ENCODE measurements around the gene RASSF8.

Gene RASSF8

DNA sequence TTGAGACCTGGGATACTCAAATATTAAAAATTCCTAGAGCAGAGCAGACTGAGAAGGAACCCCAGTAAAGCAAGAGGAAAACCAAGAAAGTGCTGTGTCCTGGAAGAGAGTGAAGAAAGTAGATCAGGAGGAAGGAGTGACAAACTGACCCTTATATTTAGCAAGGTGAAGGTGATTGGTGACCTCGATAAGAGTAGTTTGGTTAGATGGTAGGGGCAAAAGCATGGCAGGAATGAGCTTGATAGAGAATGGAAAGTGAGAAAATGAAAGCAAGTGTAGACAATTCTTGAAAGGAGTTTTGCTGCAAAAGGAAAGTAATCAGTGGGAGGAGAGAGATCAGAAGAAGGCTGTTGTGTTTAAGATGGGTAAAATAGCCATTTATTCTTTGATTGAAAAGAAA, 51.1 kb downstream of the RASSF8 start:
- peaks cover 36% of the 10 kb centered on the region for H3K4me1 ChIP-seq (ENCODE audit: control insufficient read depth, insufficient read depth, low read length, unreplicated experiment)
- H3K79me2 ChIP-seq (ENCODE audit: control insufficient read depth, insufficient read depth, low read length, unreplicated experiment): peaks cover 53% of the 10 kb centered on the region
- no peaks in the 10 kb centered on the region for H3K36me3 ChIP-seq (ENCODE audit: insufficient read depth, low read length)
- peak overlapping the region; percentile 82 for H3K27ac ChIP-seq (ENCODE audit: low read depth, low read length)
- H2AFZ ChIP-seq (ENCODE audit: low read length, unreplicated experiment): no peak overlapping the region
- H3K4me3 ChIP-seq (ENCODE audit: low read depth, low read length): peak overlapping the region; percentile 40
- no peaks in the 10 kb centered on the region for H3K27me3 ChIP-seq (ENCODE audit: insufficient read depth, low read length)

GRCh38 chr12:26010293-26010821, 51.9 kb downstream of the RASSF8 start:
- H3K27ac ChIP-seq (ENCODE audit: low read depth, low read length): peak overlapping the region; percentile 82
- peaks cover 61% of the 10 kb centered on the region for H3K79me2 ChIP-seq (ENCODE audit: control insufficient read depth, insufficient read depth, low read length, unreplicated experiment)
- peaks cover 36% of the 10 kb centered on the region for H3K4me1 ChIP-seq (ENCODE audit: control insufficient read depth, insufficient read depth, low read length, unreplicated experiment)
- no peak overlapping the region for H2AFZ ChIP-seq (ENCODE audit: low read length, unreplicated experiment)
- no peaks in the 10 kb centered on the region for H3K27me3 ChIP-seq (ENCODE audit: insufficient read depth, low read length)
- H3K36me3 ChIP-seq (ENCODE audit: insufficient read depth, low read length): no peaks in the 10 kb centered on the region
- peak overlapping the region; percentile 40 for H3K4me3 ChIP-seq (ENCODE audit: low read depth, low read length)

DNA sequence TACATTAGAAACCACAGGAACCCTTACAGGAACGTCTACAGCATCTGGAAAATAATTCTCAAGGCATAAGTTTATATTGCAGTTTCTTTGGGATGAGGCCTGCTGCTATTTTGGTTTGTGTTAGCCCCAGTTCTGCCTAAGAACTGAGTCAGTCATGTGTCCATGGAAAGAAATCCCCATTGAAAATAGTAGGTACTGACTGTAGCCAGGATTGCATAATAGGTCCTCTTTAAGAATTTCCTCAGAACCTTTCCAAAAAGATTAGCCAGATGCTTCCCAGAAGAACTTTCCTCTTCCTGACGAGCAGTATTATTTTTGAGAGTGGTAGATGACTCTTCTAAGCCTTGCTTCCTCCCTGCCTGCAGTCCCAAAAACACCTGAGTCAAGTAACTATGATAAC, 52.6 kb downstream of the RASSF8 start:
- H3K27ac ChIP-seq (ENCODE audit: low read depth, low read length): peak overlapping the region; percentile 82
- peaks cover 55% of the 10 kb centered on the region for H3K79me2 ChIP-seq (ENCODE audit: control insufficient read depth, insufficient read depth, low read length, unreplicated experiment)
- H3K4me3 ChIP-seq (ENCODE audit: low read depth, low read length): peak overlapping the region; percentile 8; the same call in 1 of the 2 replicates
- no peaks in the 10 kb centered on the region for H3K27me3 ChIP-seq (ENCODE audit: insufficient read depth, low read length)
- H3K4me1 ChIP-seq (ENCODE audit: control insufficient read depth, insufficient read depth, low read length, unreplicated experiment): peaks cover 36% of the 10 kb centered on the region
- H2AFZ ChIP-seq (ENCODE audit: low read length, unreplicated experiment): no peak overlapping the region
- no peaks in the 10 kb centered on the region for H3K36me3 ChIP-seq (ENCODE audit: insufficient read depth, low read length)

DNA sequence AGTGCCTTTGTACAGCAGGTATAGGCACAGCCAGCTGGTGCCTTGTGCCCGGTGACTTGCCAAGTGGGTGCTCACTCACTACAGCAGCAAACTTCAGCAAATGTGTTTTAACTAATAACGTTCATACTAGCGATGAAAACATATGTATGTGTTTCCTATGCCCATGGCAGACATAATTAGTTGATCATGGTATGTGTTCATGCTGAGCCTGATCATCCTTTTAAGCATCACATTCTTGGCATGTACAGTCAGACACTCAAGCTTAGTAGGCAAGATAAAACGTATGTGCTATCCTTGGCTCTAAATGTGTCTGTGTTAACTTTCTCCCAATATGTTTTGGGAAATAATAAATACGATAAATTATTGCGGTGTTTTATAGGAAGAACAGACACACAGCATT, 55.6 kb downstream of the RASSF8 start:
- Histone ChIP-seq H3K4me1 (ENCODE audit: control insufficient read depth, insufficient read depth, low read length, unreplicated experiment) (peaks cover 51% of the 10 kb centered on the region), H3K27me3 (ENCODE audit: insufficient read depth, low read length) (no peaks in the 10 kb centered on the region), H3K36me3 (ENCODE audit: insufficient read depth, low read length) (no peaks in the 10 kb centered on the region), H2AFZ (ENCODE audit: low read length, unreplicated experiment) (no peak overlapping the region), H3K4me3 (ENCODE audit: low read depth, low read length) (no peak overlapping the region), H3K27ac (ENCODE audit: low read depth, low read length) (no peak overlapping the region), H3K79me2 (ENCODE audit: control insufficient read depth, insufficient read depth, low read length, unreplicated experiment) (peaks cover 52% of the 10 kb centered on the region)

- Histone ChIP-seq H3K27me3 (ENCODE audit: insufficient read depth, low read length) (no peaks in the 10 kb centered on the region), H2AFZ (ENCODE audit: low read length, unreplicated experiment) (no peak overlapping the region), H3K79me2 (ENCODE audit: control insufficient read depth, insufficient read depth, low read length, unreplicated experiment) (peaks cover 56% of the 10 kb centered on the region), H3K4me1 (ENCODE audit: control insufficient read depth, insufficient read depth, low read length, unreplicated experiment) (peaks cover 33% of the 10 kb centered on the region), H3K4me3 (ENCODE audit: low read depth, low read length) (no peak overlapping the region), H3K27ac (ENCODE audit: low read depth, low read length) (no peak overlapping the region), H3K36me3 (ENCODE audit: insufficient read depth, low read length) (no peaks in the 10 kb centered on the region)
Measured at GRCh38 chr12:26016516-26016915, 58.0 kb downstream of the RASSF8 start.

- no peak overlapping the region for H3K4me3 ChIP-seq (ENCODE audit: low read depth, low read length)
- H3K27ac ChIP-seq (ENCODE audit: low read depth, low read length): no peak overlapping the region
- H3K79me2 ChIP-seq (ENCODE audit: control insufficient read depth, insufficient read depth, low read length, unreplicated experiment): peaks cover 59% of the 10 kb centered on the region
- H2AFZ ChIP-seq (ENCODE audit: low read length, unreplicated experiment): no peak overlapping the region
- H3K36me3 ChIP-seq (ENCODE audit: insufficient read depth, low read length): no peaks in the 10 kb centered on the region
- H3K27me3 ChIP-seq (ENCODE audit: insufficient read depth, low read length): no peaks in the 10 kb centered on the region
- peaks cover 25% of the 10 kb centered on the region for H3K4me1 ChIP-seq (ENCODE audit: control insufficient read depth, insufficient read depth, low read length, unreplicated experiment)
Measured at GRCh38 chr12:26017484-26018211, 59.2 kb downstream of the RASSF8 start.

DNA sequence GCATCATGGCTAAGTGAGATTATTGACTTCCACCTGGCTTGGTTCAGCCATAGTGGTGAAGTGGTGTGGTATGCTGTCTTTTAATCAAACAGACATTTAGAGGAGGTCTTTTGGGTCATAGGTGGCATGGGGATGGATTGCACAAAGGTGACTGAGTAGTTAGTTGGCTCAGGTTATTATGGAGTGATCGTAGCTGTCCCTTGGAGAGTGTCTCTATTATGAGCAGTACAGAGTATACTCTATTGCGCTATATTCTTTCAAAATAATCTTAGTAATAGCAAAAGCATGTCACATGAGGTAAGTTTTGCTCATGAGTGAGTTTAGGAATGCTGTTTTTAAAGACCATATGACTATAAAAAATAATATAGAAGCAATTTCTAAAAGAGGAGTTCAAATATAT, 60.4 kb downstream of the RASSF8 start:
- Histone ChIP-seq H3K27me3 (ENCODE audit: insufficient read depth, low read length) (no peaks in the 10 kb centered on the region), H3K27ac (ENCODE audit: low read depth, low read length) (peak overlapping the region; percentile 46), H3K4me1 (ENCODE audit: control insufficient read depth, insufficient read depth, low read length, unreplicated experiment) (peaks cover 25% of the 10 kb centered on the region), H3K4me3 (ENCODE audit: low read depth, low read length) (peak overlapping the region; percentile 1; the same call in 1 of the 2 replicates), H2AFZ (ENCODE audit: low read length, unreplicated experiment) (no peak overlapping the region), H3K79me2 (ENCODE audit: control insufficient read depth, insufficient read depth, low read length, unreplicated experiment) (peaks cover 51% of the 10 kb centered on the region), H3K36me3 (ENCODE audit: insufficient read depth, low read length) (no peaks in the 10 kb centered on the region)

DNA sequence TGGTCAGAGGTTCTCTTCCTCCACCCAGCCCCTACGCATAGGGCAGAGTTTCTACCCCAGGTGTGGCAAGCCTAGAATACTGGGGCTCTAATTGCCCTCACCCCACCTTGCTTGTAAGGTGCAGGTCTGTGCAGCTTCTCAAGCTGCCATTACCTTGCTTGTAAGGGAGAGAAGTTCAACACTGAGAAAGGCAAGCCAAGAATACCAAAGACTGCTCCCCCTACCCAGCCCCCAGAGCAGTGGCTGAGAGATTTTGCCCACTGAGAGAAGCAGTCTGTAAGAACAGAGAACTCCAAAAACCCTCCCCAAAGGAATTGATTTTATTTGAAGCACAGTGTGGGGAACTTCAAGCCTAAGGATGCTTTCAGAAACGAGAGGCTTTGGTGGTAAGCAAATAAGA, 63.1 kb downstream of the RASSF8 start:
- no peaks in the 10 kb centered on the region for H3K36me3 ChIP-seq (ENCODE audit: insufficient read depth, low read length)
- peaks cover 25% of the 10 kb centered on the region for H3K4me1 ChIP-seq (ENCODE audit: control insufficient read depth, insufficient read depth, low read length, unreplicated experiment)
- H3K4me3 ChIP-seq (ENCODE audit: low read depth, low read length): no peak overlapping the region
- H3K27ac ChIP-seq (ENCODE audit: low read depth, low read length): no peak overlapping the region
- peaks cover 49% of the 10 kb centered on the region for H3K79me2 ChIP-seq (ENCODE audit: control insufficient read depth, insufficient read depth, low read length, unreplicated experiment)
- no peaks in the 10 kb centered on the region for H3K27me3 ChIP-seq (ENCODE audit: insufficient read depth, low read length)
- no peak overlapping the region for H2AFZ ChIP-seq (ENCODE audit: low read length, unreplicated experiment)

GRCh38 chr12:26022043-26022442, 63.6 kb downstream of the RASSF8 start:
- Histone ChIP-seq H3K27ac (ENCODE audit: low read depth, low read length) (no peak overlapping the region), H3K4me1 (ENCODE audit: control insufficient read depth, insufficient read depth, low read length, unreplicated experiment) (peaks cover 22% of the 10 kb centered on the region), H3K27me3 (ENCODE audit: insufficient read depth, low read length) (no peaks in the 10 kb centered on the region), H3K36me3 (ENCODE audit: insufficient read depth, low read length) (no peaks in the 10 kb centered on the region), H3K79me2 (ENCODE audit: control insufficient read depth, insufficient read depth, low read length, unreplicated experiment) (peaks cover 46% of the 10 kb centered on the region), H2AFZ (ENCODE audit: low read length, unreplicated experiment) (no peak overlapping the region), H3K4me3 (ENCODE audit: low read depth, low read length) (no peak overlapping the region)

DNA sequence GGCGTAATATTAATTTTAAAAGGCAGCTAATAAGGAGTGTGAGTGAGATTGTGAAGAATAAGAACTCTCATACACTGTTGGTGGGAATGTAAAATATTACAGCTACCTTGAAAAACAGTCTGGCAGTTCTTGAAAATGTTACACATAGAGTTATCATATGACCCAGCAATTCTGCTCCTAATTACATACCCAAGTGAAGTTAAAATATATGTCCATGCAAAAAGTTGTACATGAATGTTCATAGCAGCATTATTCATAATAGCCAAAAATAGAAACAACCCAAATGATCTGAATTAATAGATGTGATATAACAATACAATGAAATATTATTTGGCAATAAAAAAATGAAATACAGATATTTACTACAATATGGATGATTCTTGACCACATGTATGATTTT, 68.2 kb downstream of the RASSF8 start:
- H3K27ac ChIP-seq (ENCODE audit: low read depth, low read length): no peak overlapping the region
- H3K79me2 ChIP-seq (ENCODE audit: control insufficient read depth, insufficient read depth, low read length, unreplicated experiment): peaks cover 54% of the 10 kb centered on the region
- no peaks in the 10 kb centered on the region for H3K27me3 ChIP-seq (ENCODE audit: insufficient read depth, low read length)
- H3K4me1 ChIP-seq (ENCODE audit: control insufficient read depth, insufficient read depth, low read length, unreplicated experiment): peaks cover 17% of the 10 kb centered on the region
- no peak overlapping the region for H2AFZ ChIP-seq (ENCODE audit: low read length, unreplicated experiment)
- H3K4me3 ChIP-seq (ENCODE audit: low read depth, low read length): no peak overlapping the region
- H3K36me3 ChIP-seq (ENCODE audit: insufficient read depth, low read length): no peaks in the 10 kb centered on the region

DNA sequence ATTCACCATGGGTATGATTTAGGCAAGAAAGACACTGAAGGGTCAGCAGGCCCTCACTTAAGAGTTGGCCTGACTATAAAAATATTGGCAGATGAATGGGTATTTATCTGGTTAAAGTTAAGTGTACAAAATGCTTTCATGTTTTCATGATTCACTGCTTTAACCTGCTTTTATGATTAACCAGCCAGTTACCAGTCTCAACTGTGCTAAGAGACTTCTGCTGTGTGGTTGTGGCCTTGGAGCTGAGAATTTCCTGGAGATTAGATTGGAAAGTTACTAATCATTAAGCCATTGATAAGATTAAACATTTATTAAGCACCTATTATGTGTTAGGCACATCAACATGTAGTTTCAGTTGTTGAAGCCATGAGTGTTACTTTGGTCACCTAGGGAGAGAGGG, 68.9 kb downstream of the RASSF8 start:
- Histone ChIP-seq H2AFZ (ENCODE audit: low read length, unreplicated experiment) (no peak overlapping the region), H3K4me1 (ENCODE audit: control insufficient read depth, insufficient read depth, low read length, unreplicated experiment) (peaks cover 24% of the 10 kb centered on the region), H3K79me2 (ENCODE audit: control insufficient read depth, insufficient read depth, low read length, unreplicated experiment) (peaks cover 51% of the 10 kb centered on the region), H3K27me3 (ENCODE audit: insufficient read depth, low read length) (no peaks in the 10 kb centered on the region), H3K4me3 (ENCODE audit: low read depth, low read length) (no peak overlapping the region), H3K27ac (ENCODE audit: low read depth, low read length) (no peak overlapping the region), H3K36me3 (ENCODE audit: insufficient read depth, low read length) (no peaks in the 10 kb centered on the region)
